GM12878 (cell line): ENCODE measurements around the gene PSMB3. TPM values are rescaled to one million over a fixed set of nuclear protein-coding genes. Genes with fewer than 3 reads are reported as not detected.

ENCODE experiments used
- ATAC-seq: fragments of 200-7000 bp; cut with Tn5 transposase; 3 replicates; pipeline ENCODE4 v1.9.1; 2020; ENCODE audit warnings: mild to moderate bottlenecking, moderate library complexity
- BruUV-seq: library from RNA; stranded (reverse); fragments of 400-500 nt; replicated peaks from 2 replicates; lab custom pipeline; 2021; lab: Mats Ljungman, UMichigan
- CTCF ChIA-PET: fragments of 300-600 bp; sonication (Branson Sonifier 250); formaldehyde crosslinking; extraction: SDS; loops from one replicate; lab custom pipeline; 2021; ENCODE audit warnings: inconsistent platforms; lab: Yijun Ruan, JAX
- POLR2A ChIA-PET: fragments of 350-600 bp; formaldehyde crosslinking; extraction: SDS; loops from one replicate; lab custom pipeline; 2021; ENCODE audit warnings: inconsistent platforms; lab: Charles Lee
- RAD21 ChIA-PET: fragments of 300-600 bp; sonication (Branson Sonifier 250); formaldehyde crosslinking; loops from one replicate; lab custom pipeline; 2023; ENCODE audit warnings: antibody characterized with exemption; ENCODE audit not compliant: unreplicated experiment; lab: Charles Lee
- SMC1A ChIA-PET: fragments of 300-600 bp; sonication (Branson Sonifier 250); formaldehyde crosslinking; loops from one replicate; lab custom pipeline; 2023; ENCODE audit not compliant: unreplicated experiment, uncharacterized antibody; lab: Charles Lee
- DNase-seq: peaks from one replicate; pipeline ENCODE4 v3.0.0-alpha.2; 2011; ENCODE audit warnings: low read depth, low spot score
- FAIRE-seq: peaks from 3 replicates; lab custom pipeline; 2011; peaks lifted over from hg19 to GRCh38; lab: Jason Lieb, UNC
- H2AFZ ChIP-seq: 2 replicates; pipeline ENCODE4 v1.6.0; 2011; ENCODE audit warnings: low read depth, low read length, control low read depth; ENCODE audit not compliant: control insufficient read depth
- H3K27ac ChIP-seq: 2 replicates; pipeline ENCODE4 v1.5.1; 2011; ENCODE audit warnings: control low read depth; ENCODE audit not compliant: control insufficient read depth, insufficient read depth
- H3K27me3 ChIP-seq, 2 experiments: replicated peaks in 1 of 2; 2 replicates each; pipeline versions ENCODE4 v1.6.0 to v1.6.1; 2011; ENCODE audit warnings: low read length in 1 of 2; ENCODE audit not compliant: control insufficient read depth in 2 of 2, insufficient read depth in 2 of 2
- H3K36me3 ChIP-seq, 2 experiments: 2 replicates each; pipeline ENCODE4 v1.5.1; 2011; ENCODE audit warnings: low read length in 1 of 2; ENCODE audit not compliant: control insufficient read depth in 2 of 2, insufficient read depth in 2 of 2
- H3K4me1 ChIP-seq: 2 replicates; pipeline ENCODE4 v1.6.1; 2011; ENCODE audit warnings: mild to moderate bottlenecking, low read length, moderate library complexity, mixed read lengths; ENCODE audit not compliant: control insufficient read depth, insufficient read depth
- H3K4me2 ChIP-seq: 2 replicates; pipeline ENCODE4 v1.6.0; 2011; ENCODE audit warnings: control low read depth; ENCODE audit not compliant: control insufficient read depth, insufficient read depth
- H3K4me3 ChIP-seq: fragments of 200-600 bp; sonication (generic); 2 replicates; pipeline ENCODE4 v1.5.1; 2016
- H3K79me2 ChIP-seq: 2 replicates; pipeline ENCODE4 v1.6.0; 2011; ENCODE audit warnings: low read length; ENCODE audit not compliant: control insufficient read depth, insufficient read depth
- H3K9ac ChIP-seq: 2 replicates; pipeline ENCODE4 v1.8.0; 2011; ENCODE audit warnings: low read length, control low read depth, mixed read lengths; ENCODE audit not compliant: control insufficient read depth, insufficient read depth
- H3K9me3 ChIP-seq: replicated peaks from 3 replicates; pipeline ENCODE4 v1.5.1; 2011; ENCODE audit warnings: mild to moderate bottlenecking, low read length; ENCODE audit not compliant: control insufficient read depth, insufficient read depth
- H4K20me1 ChIP-seq: 2 replicates; pipeline ENCODE4 v1.6.0; 2011; ENCODE audit not compliant: control insufficient read depth, insufficient read depth
- E2F4 ChIP-seq: IDR thresholded peaks from 2 replicates; pipeline ENCODE4 v1.6.1; 2012; ENCODE audit warnings: low read depth, low read length, improper control_type of control experiment
- IKZF1 ChIP-seq: fragments of 450-650 bp; conservative IDR thresholded peaks from 2 replicates; pipeline ENCODE4 v1.6.1; 2017; ENCODE audit warnings: antibody characterized with exemption, mild to moderate bottlenecking
- IRF5 ChIP-seq: fragments of 450-650 bp; IDR thresholded peaks from 2 replicates; pipeline ENCODE4 v1.6.1; 2017; ENCODE audit warnings: borderline replicate concordance
- JUND ChIP-seq: IDR thresholded peaks from 2 replicates; pipeline ENCODE4 v1.6.1; 2012; ENCODE audit warnings: low read depth, mild to moderate bottlenecking, low read length, improper control_type of control experiment, moderate library complexity
- KLF5 ChIP-seq: fragments of 450-650 bp; IDR thresholded peaks from 2 replicates; pipeline ENCODE4 v1.6.1; 2014; ENCODE audit warnings: mild to moderate bottlenecking; ENCODE audit not compliant: partially characterized antibody
- REST ChIP-seq: IDR thresholded peaks from 2 replicates; pipeline ENCODE4 v1.6.1; 2012; ENCODE audit warnings: mild to moderate bottlenecking, low read depth, low read length
- SPI1 ChIP-seq: IDR thresholded peaks from 2 replicates; pipeline ENCODE4 v1.6.1; 2011; ENCODE audit warnings: low read depth, mild to moderate bottlenecking, low read length, moderate library complexity, borderline replicate concordance; ENCODE audit not compliant: insufficient read depth
- SUPT20H ChIP-seq: IDR thresholded peaks from 2 replicates; pipeline ENCODE4 v1.6.1; 2011; ENCODE audit warnings: low read depth, mild to moderate bottlenecking, low read length, moderate library complexity, borderline replicate concordance; ENCODE audit not compliant: control insufficient read depth
- ZBTB11 ChIP-seq: fragments of 450-650 bp; formaldehyde crosslinking; IDR thresholded peaks from 2 replicates; pipeline ENCODE4 v1.5.0; 2022; ENCODE audit warnings: mild to moderate bottlenecking, missing genetic modification characterization
- WGBS: methylation state at CpG from one replicate; pipeline ENCODE4 v1.1.6; 2016; ENCODE audit warnings: low lambda C conversion rate; ENCODE audit not compliant: insufficient replicate concordance, insufficient coverage; ENCODE audit errors: missing lambda C conversion rate; 5-methylcytosine and 5-hydroxymethylcytosine counted together
- in situ Hi-C: fragments of 300-500 bp; cut with MboI; formaldehyde crosslinking; loops from 9 replicates; pipeline ENCODE4 v1.14.3; 2018; ENCODE audit warnings: mixed read lengths
- intact Hi-C: fragments of 100-400 bp; cut with micrococcal nuclease; formaldehyde crosslinking; loops from one replicate; pipeline ENCODE4 v1.14.2; 2022; ENCODE audit not compliant: unreplicated experiment
- polyA plus RNA-seq, 11 experiments: library from polyadenylated mRNA; depleted of rRNA in 4 of 11; unstranded in 6 of 11; stranded (reverse) in 5 of 11; fragments of >200 nt; fragmentation: Nextera tagmentation in 4 of 11; fragmentation: Illumina TruSeq in 1 of 11; extraction: Ambion mirVana in 4 of 11; extraction: Trizol in 1 of 11; gene quantifications; 1 replicate in 1 of 11; 2 replicates in 10 of 11; pipeline versions ENCODE4 v1.2.1 to v1.2.3, GENCODE V29; 2011 to 2016; ENCODE audit warnings: inconsistent platforms in 2 of 11, missing spikeins in 2 of 11, low read depth in 1 of 11
- total RNA-seq, 4 experiments: library from RNA; depleted of rRNA in 3 of 4; stranded (reverse); fragments of >200 nt in 3 of 4; fragmentation: Illumina TruSeq in 1 of 4; extraction: Trizol in 1 of 4; gene quantifications; 2 replicates each; pipeline versions ENCODE4 v1.2.1 to v1.2.3, GENCODE V29; 2013 to 2021

PSMB3 gene
- total and polyA plus RNA-seq, 10 of the 15 experiments (the other 5 are each of a cell fraction or from before 2014, with no cell fraction given) = 300 to 2,130 (median 490) TPM

GRCh38 chr17:38799501-38800236 is 47.1 kb downstream of the PSMB3 start, which contains the start of gene PIP4K2B:
PIP4K2B (minus strand) TSS chr17:38799556; CDS start chr17:38799424, 132 bp downstream.
- DNase-seq (peak; percentile 91), ATAC-seq (peak; percentile 92), FAIRE-seq (no peak)
- ChIA-PET POLR2A (interaction anchor here (2.4 kb wide), 1 partner anchor 69 kb away, joined by 7 read pairs; no protein-coding TSS in a partner anchor), SMC1A (interaction anchor here (2.0 kb wide), 1 partner anchor 68 kb away, joined by 7 read pairs; no protein-coding TSS in a partner anchor), RAD21 (interaction anchor here (0.7 to 1.0 kb wide), 5 partner anchors 53 to 72 kb away, joined by 3 to 5 read pairs (median 3); partner anchors contain the start of genes LASP1 and RPL23), CTCF (interaction anchor here (1.9 kb wide), 1 partner anchor 69 kb away, joined by 4 read pairs; no protein-coding TSS in a partner anchor)
- Histone ChIP-seq H3K4me2 (peak within 1 kb of the TSS; percentile 88), H3K27me3 (no peaks in the 10 kb centered on the region), H4K20me1 (no peaks in the 10 kb centered on the region), H3K36me3 (peaks cover 7 to 8% of the 10 kb centered on the region in 2 experiments), H3K27ac (peak within 1 kb of the TSS; percentile 93), H2AFZ (peak within 1 kb of the TSS; percentile 88), H3K79me2 (peaks cover 33% of the 10 kb centered on the region), H3K9ac (peak within 1 kb of the TSS; percentile 89), H3K4me3 (peak within 1 kb of the TSS; percentile 85), H3K4me1 (peaks cover 11% of the 10 kb centered on the region), H3K9me3 (no peaks in the 10 kb centered on the region)
- in situ Hi-C loops (no loop called here), intact Hi-C loops (loop anchor here (2.0 to 10.0 kb wide), 3 partner anchors 47 to 353 kb away; partner anchors contain the start of genes EPOP, PLXDC1 and PSMB3)
- WGBS = 2% methylated on average over 35 of the region's 76 CpGs
- no TSS peak for BruUV-seq
- peak; percentile 28; the same call in 1 of the 2 replicates for TF ChIP-seq SPI1
- peak; percentile 75 for TF ChIP-seq E2F4
- peak; percentile 97 for TF ChIP-seq IKZF1
- TF ChIP-seq KLF5 = peak; percentile 98
- TF ChIP-seq ZBTB11 (CRISPR knock-in tag) = peak; percentile 66; the same call in 1 of the 2 replicates
- TF ChIP-seq JUND = peak; percentile 97
- no peak for TF ChIP-seq REST
- no peak for TF ChIP-seq SUPT20H
- TF ChIP-seq IRF5 = no peak
